OCI-LY3 (cell line): ENCODE results near the gene MUC13.

ENCODE experiments used
- CTCF ChIP-seq: fragments of 200-600, 300-600 bp; sonication (generic); IDR thresholded peaks from 2 replicates; pipeline ENCODE4 v1.5.1; 2014; ENCODE audit warnings: antibody characterized with exemption, low read length, low read depth
- EZH2phosphoT487 ChIP-seq: fragments of 200-600 bp; shearing (Covaris generic); IDR thresholded peaks from 2 replicates; pipeline ENCODE4 v1.6.1; 2018; ENCODE audit warnings: antibody characterized with exemption, mixed run types, low read depth

GRCh38 chr3:124969190-124969589 lies 34.6 kb upstream of the MUC13 start:
- TF ChIP-seq CTCF (no peak), EZH2phosphoT487 (no peak)
